ENCODE measurements around the gene PDE9A.
"Not testable (repeated sequence)": the region's sequence is repeated elsewhere in the genome, so short reads cannot be mapped to it uniquely, and the experiment has no call there.

PDE9A gene

DNA sequence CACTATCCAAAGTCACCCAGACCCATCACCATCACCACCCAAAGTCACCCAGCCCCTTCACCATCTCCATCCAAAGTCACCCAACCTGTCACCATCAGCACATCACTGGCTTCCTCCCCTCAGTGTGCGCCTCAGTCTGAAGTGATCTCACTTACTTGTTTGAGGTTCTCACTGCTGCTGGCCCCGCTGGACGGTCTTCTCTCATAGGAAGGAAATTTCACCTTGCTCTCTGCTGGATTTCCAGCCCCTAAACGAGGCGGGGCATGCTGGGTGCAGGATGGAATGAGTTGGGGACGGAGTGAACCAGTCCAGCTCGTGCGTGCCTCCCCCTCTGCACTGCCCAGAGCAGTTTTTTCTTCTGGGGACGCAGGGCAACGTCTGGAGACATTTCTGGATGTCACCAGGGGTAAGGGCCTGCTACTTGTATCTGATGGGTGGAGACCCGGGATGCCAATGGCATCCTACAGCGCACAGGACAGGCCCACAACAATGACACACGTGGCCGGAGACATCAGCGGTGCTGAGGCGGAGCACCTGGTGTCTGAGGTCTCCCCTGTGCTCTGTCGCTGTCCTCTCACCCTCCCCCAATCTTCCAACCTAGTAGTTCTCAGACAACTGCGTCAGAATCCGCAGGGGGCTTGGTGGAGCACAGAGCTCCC lies 38.6 kb downstream of the PDE9A start:
- no peak for DNase-seq

- no peak for DNase-seq
Observed at GRCh38 chr21:42692688-42693087, 39.3 kb downstream of the PDE9A start.

DNA sequence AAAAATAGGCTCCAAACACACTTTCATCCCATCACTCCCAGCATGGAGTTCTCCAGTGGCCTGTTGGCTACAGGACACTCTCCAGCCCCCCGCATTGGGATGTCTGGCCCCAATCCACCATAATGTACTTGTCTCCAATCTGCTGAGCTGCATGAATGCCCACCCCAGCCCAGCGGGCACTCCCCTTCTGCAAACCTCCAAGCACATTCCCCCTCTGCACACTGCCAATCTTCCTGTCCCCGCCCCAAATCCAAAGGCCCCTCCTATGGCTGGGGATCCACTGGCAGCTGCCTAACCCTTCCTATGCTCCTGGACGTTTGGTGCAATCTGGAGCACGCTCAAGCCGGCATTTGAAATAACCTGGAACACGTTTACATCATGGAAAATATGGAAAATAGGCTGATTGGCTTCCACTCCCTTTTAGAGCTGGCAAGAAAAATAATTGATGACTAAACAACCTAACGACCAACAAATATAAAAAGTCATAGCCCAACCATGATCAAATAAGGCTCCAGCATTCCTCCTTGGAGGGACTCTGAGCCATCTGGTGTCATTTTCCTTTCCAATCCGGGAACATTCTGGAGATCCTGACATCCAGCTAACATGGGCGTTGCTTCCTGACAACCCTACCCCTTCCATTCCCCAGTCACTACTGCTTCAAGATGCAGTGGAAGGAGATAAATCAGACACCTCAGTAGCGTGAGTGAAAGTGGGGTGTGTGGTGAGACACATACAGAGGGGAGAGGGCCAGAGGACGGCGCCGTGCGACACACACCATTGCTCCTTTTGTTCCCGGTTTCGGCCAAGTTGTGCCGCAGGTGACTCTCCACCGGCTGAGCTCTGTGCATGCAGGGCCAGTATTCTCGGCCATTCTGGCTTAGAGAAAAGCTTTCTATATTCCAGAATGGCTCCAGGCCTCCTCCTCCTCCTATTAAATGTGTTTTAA lies 41.6 kb downstream of the PDE9A start:
- DNase-seq = no peak

DNA sequence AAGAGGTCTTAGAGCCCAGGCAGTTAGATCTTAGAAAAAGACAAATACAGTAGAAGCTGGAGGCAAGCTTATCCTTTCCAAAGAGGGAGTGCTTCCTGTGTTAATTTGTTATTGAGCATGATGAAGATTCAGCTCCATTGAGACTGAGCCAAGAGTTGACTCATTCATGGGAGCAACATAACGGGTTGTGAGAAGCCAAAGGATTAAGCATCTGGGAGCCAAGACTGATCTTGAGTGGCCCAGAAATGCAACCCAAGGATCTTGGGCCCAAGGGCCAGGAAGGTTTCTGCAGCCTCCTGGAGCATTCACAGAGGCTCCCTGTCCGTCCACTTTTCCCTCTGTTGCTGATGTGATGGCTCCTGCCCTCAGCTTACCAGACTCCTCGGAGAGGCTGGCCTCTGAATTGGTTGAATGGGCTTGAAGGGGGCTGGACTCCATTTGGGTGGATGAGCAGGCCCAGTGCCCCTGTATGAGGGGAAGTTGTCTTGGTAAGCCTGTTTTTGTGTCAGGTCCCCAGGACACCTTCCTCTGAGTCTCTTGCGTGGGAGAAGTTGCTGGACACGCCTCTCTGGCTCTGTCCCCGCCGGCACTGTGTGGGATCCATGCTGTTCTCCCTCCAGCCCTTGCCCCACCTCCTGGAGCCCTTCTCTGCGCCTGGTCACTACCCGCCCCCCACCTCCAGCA lies 42.4 kb downstream of the PDE9A start:
- DNase-seq = no peak

DNA sequence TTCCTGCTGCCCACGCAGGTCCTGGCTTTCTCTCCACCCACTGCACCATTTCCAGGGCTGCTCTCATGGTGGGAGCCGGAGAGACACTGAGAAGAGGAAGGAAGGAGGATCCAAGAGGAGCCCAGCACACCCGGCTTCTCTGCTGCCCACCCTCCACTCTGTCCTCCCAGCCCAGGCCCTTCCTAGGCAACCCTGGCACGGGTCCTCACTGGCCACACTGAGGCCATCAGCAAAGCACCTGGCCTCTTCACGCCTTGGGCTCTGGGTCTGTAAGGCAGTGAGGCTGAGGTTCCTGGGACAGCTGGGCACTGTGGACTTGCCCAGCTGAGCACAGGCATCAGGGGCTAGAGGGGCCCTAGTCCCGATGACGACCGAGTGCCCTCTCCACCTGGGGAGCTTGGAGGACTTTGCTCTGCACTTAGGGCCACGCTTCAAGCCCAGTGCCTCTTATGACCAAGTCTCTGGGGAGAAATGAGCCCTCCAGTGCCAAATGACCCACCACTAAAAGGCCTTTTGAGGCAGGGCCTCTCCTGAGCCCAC lies 43.1 kb downstream of the PDE9A start:
- no peak for DNase-seq

DNA sequence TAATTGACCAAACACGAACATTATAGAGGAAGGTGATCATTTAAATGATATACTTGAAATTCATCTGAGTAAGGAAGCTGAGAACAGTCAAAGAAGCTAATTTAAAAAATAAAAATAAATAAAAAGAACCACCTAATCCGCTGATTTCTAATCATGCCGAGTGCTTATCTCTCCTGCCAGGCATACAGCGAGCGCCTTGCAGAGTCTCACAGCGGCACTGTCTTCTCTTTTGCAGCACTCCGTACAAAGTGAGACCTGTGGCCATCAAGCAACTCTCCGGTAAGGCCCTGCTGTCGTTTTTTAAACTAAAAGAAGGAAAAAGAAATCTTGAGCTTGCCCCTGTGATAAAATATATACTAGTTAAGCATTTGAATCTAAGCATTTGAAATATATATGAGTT lies 45.3 kb downstream of the PDE9A start:
- no peak for DNase-seq

DNA sequence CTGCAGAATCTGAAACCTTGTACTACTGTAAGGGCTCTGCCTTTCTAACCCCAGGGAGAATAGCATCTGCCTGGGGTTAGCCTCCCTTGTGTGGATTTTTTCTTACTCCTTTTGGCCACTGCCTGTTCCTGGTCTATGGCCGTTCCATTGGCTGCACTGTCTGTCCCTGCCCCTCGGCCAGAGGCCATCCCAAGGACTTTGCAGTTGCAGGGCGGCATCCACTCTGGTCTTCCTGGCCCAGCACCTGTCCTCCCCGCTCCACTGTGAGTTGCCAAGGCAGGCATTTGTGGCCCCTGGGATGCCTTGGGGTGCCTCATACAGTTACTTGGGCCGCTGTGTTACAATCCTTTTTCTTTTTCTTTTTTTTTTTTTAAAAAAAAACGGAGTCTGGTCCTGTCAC lies 45.8 kb downstream of the PDE9A start:
- DNase-seq = no peak

DNA sequence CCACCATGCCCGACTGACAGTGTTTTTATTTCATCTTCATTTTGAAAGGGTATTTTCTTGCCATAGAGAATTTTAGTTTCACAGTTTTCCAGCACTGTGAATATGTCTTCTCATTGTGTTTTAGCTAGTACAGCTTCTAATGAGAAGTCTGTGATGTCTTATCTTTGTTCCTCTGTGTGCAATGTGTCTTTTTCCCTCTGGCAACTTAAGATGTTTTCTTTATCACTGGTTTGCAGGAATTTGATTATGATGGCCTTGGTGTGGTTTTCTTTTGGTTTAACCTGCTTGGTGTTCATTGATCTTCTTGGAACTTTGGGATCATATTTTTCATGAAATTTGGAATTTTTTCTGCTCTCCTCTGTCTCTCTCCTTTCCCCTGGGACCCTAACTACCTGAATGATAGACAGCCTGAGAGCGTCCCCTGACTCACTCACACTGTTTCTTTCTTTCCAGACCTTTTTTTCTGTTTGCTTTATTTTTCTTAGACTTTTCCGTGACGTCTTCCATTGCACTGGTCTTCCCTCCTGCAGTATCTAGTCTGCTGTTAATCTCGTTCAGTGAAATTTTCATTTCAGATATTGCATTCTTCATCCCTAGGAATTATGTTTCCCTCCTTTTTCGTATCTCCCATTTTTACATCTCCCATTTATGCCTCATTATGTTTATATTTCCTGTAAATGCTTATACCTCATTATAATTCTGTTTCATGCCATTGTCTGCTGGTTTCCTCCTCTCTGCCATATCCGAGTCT lies 48.5 kb downstream of the PDE9A start:
- no peak for DNase-seq

DNA sequence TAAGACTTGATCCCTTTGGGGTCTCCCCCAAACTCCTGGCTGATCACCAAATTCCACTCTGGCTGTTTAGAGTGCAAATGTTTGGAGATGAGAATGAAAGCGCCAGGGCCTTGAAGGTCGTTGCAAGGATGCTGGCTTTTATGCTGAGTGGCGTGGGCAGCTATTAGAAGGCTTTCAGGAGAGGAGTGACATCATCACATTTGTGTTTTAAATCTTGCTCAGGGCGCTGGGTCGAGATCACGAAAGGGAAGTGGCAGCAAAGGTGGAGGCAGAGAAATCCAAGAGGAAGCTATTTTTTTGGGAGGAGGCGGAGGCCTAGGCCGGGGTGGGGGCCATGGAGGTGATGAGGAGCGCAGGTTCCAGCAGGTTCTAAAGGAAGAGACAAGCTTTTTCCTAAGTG lies 49.3 kb downstream of the PDE9A start:
- no peak for DNase-seq

DNA sequence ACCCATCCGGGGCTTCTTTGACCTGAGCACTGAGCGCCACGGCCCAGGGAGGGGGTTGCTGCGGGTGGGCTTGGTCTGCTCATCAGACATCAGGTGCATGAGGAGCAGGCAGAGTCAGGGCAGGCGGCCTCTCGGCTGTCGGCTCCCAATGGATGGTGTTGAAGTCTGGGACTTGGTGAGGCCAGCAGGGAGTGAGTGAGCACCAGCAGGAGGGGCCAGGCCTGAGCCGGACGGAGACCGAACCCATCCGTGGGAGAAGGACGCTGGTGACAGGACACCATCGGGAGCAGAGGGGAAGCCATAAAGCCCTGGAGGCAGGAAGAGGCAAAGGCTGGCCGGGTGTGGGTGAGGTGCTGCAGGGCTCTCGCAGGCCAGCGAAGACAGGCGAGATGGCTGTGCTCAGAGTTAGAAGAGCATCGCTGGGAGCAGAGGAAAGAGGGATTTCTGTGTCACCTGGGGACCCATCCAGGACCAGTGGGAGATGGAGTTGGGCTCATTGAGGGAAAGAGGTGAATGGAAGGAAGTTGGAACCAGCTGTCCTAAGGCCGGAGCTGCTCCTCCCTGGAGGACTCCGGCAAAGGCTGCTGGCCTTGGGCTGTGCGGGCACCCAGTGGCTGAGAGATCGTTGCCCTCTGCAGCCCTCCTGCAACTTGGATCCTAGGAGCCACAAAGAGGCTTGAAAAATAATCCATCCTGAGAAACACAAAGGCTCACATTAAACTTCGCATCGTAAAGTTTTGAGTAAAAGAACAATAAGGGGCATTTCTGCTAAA lies 49.9 kb downstream of the PDE9A start:
- no peak for DNase-seq

DNA sequence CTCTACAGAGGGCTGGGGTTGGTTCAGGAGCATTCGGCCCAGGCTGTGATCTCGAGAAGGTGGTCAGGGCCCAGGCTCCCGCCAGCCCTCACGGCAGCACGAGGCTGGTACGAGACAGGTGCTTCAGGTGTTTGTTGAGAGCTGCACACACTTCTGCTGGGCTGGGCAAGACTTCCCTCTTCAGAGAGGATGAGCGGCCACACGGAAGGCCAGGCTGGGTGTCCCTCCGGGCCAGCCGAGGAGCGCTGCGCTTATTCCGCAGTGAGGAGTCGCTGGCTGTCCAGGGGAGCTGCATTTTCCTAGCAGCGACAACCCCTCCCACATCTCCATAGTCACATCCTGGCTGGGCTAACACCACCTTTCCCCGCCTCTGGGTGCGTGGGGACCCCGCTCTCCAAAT lies 50.5 kb downstream of the PDE9A start:
- no peak for DNase-seq

GRCh38 chr21:42704861-42705260 lies 51.4 kb downstream of the PDE9A start:
- no peak for DNase-seq

GRCh38 chr21:42705346-42705745 lies 51.9 kb downstream of the PDE9A start:
- no peak for DNase-seq

DNA sequence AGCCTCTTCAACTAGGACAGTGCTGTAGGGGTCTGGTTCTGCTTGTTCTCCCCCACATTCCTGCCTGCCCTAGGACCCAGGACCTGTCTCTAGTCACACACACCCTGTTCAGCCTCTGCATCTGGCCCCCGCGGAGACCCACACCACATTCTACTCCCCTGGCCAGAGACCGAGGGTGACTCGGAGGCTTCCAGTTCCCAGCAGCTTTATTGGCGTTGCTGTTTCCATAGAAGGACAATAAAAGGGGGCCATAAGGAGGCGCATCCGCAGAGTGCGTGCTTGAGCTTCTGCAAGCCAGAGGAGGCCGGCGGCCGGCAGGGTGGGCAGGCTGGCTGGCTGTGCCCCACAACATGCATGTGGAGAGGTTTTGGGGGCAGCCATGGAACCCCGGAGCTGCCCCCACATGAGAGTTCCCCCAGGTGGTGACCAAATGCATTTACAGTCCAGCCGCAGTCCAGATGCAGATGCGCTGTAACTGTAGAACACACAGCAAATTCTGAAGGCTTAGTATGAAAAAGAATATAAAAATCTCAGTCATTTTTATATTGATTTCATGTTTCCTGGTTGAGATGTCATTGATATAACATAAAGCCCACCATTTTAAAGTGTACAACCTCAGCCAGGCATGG lies 52.4 kb downstream of the PDE9A start:
- no peak for DNase-seq

- no peak for DNase-seq
Observed at GRCh38 chr21:42706765-42707164, 53.3 kb downstream of the PDE9A start.

DNA sequence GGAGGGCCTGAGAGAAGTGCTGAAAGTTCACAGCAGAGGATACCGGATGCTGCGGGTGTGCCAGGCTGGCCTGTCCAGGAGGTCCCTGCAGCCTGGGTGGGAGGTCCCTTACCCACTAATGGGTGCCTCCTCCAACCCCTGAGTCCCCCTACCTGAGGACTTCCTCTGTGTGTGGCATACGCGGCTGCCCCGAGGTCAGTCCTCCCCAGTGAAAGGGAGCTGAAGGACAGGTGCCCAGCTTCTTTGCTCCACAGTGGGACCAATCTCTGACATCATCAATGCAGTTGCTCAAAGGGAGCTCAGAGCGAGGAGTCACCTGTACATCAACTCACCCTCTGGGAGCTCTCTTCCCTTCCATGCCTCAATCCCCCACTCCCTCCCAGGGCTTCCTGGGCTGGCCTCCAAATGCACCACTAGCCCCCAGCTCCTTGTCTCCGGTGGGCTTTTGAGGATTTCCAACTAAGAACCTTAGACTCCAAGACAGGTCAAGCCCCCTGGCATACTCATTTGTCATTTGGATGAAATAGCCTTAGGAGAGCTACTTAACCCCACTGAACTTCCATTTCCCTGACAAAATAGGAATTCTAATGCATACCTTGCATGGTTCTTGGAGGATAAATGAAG lies 53.9 kb downstream of the PDE9A start:
- DNase-seq = no peak

- no peak for DNase-seq
Observed at GRCh38 chr21:42708107-42708506, 54.7 kb downstream of the PDE9A start.

DNA sequence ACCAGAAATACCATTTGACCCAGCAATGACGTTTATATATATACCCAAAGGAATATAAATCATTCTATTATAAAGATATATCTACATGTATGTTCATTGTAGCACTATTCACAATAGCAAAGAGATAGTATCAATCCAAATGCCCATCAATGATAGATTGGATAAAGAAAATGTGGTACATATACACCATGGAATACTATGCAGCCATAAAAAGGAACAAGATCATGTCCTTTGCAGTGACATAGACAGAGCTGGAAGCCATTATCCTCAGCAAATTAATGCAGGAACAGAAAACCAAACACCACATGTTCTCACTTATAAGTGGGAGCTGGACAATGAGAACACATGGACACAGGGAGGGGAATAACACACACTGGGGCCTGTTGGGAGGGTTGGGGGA lies 55.5 kb downstream of the PDE9A start:
- not testable (repeated sequence) for DNase-seq

DNA sequence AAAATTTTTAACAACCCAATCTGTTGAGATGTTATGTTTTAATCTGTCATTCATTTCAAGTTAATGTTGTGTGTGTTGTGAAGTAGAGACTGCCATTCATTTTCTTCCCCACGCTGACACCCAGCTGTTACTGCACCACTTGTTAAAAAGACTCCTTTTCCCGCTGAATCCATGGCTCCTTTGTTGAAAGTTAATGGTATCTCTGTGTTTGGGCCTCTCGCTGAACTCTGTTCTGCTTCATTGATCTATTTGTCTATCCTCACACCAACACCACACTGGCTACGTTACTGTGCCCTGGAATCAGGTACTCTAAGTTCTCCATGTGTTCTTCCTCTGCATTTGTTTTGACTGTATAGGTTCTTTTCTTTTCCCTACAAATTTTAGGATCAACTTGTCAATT lies 58.2 kb downstream of the PDE9A start:
- DNase-seq = peak; percentile 32

- not testable (repeated sequence) for DNase-seq
Observed at GRCh38 chr21:42715427-42715826, 62.0 kb downstream of the PDE9A start.

- no peak for DNase-seq
Observed at GRCh38 chr21:42716074-42716473, 62.7 kb downstream of the PDE9A start.

All from retina (tissue), 1 donor.